ENCODE measurements around the gene TMEM134.

- TF ChIP-seq POLR2A (IDR thresholded peaks at IDR 0.05) (no peak), CTCF (IDR thresholded peaks at IDR 0.05) (no peak)
Observed at GRCh38 chr11:67433536-67434394, 35.3 kb downstream of the TMEM134 start.

Data from Peyer's patch (tissue), 4 donors.